GM19452 (cell line): ENCODE data around the gene SLC51B.
"Not testable (repeated sequence)": the region's sequence is repeated elsewhere in the genome, so short reads cannot be mapped to it uniquely, and the experiment has no call there.

Source experiments
- ATAC-seq: cut with Tn5 transposase; IDR thresholded peaks from one replicate; pipeline ENCODE4 v1.9.1; 2021; ENCODE audit not compliant: unreplicated experiment

The SLC51B gene

DNA sequence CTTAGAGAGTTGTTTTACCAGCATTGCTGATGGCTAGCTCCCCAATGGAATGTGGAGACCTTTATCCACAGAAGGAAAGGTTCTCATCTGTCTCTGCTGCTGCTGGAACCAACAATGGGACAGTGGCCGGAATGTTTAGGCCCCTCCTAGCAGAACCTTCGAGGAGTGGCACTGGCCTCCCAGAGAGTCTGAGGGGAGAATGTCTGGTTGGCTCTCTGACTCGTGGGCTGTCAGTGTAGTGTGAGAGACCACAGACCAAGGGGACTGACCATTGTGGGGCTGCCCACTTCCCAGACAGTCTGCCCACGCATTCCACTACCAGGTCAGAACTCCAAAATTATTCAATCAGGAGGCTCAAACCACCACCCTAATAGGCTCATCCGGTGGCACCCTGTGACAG lies 17.5 kb downstream of the SLC51B start:
- no peak for ATAC-seq

DNA sequence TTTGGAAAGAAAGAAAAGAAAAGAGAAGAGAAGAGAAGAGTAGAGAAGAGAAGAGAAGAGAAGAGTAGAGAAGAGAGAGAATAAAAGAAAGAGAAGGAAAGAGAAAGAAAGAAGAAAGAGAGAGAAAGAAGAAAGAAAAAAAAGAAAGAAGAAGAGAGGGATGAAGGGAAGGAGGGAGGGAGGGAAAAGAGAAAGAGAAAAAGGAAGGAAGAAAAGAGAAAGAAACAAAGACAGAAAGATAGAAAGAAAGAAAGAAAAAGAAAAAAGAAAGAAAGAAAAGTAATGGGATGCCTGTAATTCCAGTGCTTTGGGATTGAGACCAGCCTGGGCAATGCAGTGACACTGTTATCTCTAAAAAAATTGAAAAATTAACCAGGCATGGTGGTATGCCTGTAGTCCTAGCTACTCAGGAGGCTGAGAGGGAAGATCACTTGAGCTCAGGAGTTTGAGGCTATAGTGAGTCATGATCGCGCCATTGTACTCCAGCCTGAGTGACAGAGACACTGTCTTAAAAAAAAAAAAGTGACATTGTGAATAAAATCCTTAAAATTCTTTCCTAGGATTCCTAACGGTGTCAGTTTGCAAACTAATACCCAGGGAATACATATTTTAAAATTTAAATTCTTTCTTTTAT lies 20.9 kb downstream of the SLC51B start:
- ATAC-seq: no peak

- no peak for ATAC-seq
These were observed 21.6 kb downstream of the SLC51B start for GRCh38 chr15:65066635-65067316.

- no peak for ATAC-seq
These were observed 22.1 kb downstream of the SLC51B start for GRCh38 chr15:65067317-65067644.

- ATAC-seq: no peak
These were observed 22.6 kb downstream of the SLC51B start, which contains the start of gene RASL12 for GRCh38 chr15:65067645-65068402. TSS of gene RASL12 (minus strand) at chr15:65067991. CDS start at chr15:65067835, 156 bp downstream.

DNA sequence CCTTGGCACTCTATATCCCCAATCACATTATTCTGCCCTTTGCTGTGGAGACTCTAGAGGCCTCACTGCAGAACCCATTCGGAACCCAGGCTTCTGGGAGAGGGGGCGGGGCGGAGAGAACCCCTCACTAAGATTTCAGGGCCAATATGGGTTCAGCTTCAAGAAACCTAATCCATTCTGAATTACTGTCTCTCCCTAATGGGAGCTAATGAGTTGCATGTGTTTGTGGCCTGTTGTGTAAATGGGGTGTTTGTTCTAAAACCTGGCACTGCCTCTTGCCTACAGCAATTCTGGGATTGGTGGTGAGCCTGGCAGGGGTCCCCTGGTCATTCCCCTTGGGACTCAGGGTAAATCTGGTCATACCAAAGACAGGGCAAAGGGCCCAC lies 23.2 kb downstream of the SLC51B start:
- ATAC-seq: no peak

DNA sequence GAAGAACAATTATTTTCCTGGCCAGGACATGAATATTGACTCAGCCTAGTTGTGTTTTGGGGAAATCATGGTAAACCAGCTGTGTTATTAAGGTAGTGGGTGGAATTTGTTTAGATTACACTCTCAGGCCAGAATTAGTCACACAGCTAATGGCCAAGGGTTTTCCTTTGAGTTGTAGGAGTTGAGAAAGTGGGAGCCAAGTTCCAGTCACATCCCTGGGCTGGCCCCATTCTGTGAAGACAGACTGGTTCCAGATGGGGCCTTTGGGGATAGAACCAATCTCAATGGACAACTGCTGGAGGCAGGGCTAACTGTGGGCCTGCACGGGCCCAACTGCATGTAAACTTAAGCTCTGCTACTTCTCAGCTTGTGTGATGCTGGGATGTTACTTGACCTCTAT lies 24.0 kb downstream of the SLC51B start:
- ATAC-seq: no peak

DNA sequence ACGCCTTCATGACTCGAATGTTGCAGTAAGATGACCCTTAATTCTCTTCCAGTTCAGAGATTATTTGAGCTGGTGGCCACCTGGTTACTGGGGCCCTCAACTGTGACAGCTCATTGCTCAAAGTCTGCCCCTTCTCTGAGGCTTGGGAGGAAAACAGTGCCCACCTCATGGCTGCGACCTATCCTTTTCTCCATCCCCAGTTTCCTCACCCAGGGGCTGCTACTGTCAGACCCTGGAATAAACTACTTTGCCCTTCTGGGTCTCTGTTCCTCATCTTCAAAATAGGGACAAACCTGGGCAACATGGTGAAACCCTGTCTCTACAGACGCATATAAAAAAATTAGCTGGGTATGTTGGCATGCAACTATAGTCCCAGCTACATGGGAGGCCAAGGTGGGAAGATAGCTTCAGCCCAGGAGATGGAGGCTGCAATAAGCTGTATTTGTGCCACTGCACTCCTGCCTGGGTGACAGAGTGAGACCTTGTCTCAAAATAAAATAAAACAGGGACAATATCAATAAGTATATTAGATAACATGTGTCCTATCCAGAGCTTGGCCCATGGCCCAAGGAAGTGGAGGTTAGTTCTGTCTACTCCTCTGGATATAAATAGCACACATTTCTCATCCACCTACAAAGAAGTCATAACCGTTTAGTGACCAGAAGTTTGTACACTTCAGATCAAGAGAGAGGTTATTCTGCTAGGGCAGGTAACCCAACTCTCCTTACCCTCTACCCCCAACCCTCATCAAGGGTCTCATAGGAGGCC lies 24.8 kb downstream of the SLC51B start:
- no peak for ATAC-seq

GRCh38 chr15:65071381-65071811 lies 26.2 kb downstream of the SLC51B start:
- ATAC-seq: no peak

- ATAC-seq: no peak
These were observed 26.8 kb downstream of the SLC51B start for GRCh38 chr15:65072027-65072426.

GRCh38 chr15:65072617-65073016 lies 27.4 kb downstream of the SLC51B start:
- no peak for ATAC-seq

DNA sequence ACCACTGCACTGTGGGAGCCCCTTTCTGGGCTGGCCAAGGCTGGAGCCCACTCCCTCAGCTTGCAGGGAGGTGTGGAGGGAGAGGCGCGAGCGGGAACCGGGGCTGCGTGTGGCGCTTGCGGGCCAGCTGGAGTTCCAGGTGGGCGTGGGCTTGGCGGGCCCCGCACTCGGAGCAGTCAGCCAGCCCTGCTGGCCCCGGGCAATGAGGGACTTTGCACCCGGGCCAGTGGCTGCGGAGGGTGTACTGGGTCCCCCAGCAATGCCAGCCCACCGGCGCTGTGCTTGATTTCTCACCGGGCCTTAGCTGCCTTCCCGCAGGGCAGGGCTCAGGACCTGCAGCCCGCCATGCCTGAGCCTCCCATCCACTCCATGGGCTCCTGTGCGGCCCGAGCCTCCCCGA lies 29.8 kb downstream of the SLC51B start:
- ATAC-seq: not testable (repeated sequence)

DNA sequence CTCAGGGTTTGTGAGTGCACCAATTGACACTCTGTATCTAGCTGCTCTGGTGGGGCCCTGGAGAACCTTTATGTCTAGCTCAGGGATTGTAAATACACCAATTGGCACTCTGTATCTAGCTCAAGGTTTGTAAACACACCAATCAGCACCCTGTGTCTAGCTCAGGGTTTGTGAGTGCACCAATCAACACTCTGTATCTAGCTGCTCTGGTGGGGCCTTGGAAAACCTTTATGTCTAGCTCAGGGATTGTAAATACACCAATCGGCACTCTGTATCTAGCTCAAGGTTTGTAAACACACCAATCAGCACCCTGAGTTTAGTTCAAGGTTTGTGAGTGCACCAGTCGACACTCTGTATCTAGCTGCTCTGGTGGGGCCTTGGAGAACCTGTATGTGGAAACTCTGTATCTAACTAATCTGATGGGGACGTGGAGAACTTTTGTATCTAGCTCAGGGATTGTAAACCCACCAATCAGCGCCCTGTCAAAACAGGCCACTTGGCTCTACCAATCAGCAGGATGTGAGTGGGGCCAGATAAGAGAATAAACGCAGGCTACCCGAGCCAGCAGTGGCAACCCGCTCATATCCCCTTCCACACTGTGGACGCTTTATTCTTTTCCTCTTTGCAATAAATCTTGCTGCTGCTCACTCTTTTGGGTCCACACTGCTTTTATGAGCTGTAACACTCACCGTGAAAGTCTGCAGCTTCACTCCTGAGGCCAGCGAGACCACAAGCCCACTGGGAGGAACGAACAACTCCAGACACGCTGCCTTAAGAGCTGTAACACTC lies 30.6 kb downstream of the SLC51B start:
- ATAC-seq: not testable (repeated sequence)

GRCh38 chr15:65076486-65077290 lies 31.5 kb downstream of the SLC51B start, which contains the start of gene KBTBD13:
TSS of gene KBTBD13 (plus strand) at chr15:65076746. CDS start at chr15:65076816, 70 bp downstream.
- no peak for ATAC-seq

DNA sequence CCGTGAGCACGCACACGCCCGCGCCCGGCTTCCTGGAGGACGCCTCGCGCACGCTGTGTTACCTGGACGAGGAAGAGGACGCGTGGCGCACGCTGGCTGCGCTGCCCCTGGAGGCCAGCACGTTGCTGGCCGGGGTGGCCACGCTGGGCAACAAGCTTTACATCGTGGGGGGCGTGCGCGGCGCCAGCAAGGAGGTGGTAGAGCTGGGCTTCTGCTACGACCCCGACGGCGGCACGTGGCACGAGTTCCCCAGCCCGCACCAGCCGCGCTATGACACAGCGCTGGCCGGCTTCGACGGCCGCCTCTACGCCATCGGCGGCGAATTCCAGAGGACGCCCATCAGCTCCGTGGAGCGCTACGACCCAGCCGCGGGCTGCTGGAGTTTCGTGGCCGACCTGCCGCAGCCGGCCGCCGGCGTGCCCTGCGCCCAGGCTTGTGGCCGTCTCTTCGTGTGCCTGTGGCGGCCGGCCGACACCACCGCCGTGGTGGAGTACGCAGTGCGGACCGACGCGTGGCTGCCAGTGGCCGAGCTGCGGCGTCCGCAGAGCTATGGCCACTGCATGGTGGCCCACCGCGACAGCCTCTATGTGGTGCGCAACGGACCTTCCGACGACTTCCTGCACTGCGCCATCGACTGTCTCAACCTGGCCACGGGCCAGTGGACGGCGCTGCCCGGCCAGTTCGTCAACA lies 32.2 kb downstream of the SLC51B start:
- no peak for ATAC-seq

DNA sequence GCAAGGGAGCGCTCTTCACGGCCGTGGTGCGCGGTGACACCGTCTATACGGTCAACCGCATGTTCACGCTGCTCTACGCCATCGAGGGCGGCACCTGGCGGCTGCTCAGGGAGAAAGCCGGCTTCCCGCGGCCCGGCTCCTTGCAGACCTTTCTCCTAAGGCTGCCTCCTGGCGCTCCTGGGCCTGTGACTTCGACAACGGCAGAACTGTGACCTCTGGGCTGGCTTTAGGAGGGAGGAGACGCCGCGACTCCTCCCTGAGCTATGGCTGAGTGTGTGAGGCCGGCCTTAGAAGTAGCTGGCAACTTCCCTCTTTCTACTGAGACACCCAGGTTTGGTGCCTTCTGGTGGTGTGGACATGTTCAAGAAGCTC lies 32.8 kb downstream of the SLC51B start:
- no peak for ATAC-seq

DNA sequence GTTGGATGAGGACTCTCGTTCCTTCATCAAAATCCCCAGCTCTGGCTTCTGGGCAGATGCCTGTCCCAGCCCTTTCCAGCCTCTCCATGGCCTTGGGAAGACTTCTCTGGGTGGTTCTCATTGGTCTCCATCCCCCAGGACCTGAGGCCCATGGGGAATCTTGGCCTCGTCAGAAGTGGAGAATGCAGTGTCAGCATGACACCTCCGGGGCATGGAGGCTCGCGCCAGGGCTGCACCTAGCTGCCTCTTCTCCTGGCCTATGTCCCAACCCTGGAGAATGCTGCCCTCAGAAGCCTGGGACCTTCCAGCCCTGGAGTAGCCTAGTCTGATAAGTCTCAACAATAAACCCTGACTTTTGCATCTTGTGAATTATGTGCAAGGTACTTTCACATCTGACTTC lies 34.4 kb downstream of the SLC51B start:
- no peak for ATAC-seq

GRCh38 chr15:65081270-65081669 lies 36.1 kb downstream of the SLC51B start:
- no peak for ATAC-seq

GRCh38 chr15:65081758-65082157 lies 36.6 kb downstream of the SLC51B start:
- ATAC-seq: no peak
